ENCODE results near the gene TUBGCP5. TPM values are rescaled to one million over a fixed set of nuclear protein-coding genes. Genes with fewer than 3 reads are reported as not detected.

The TUBGCP5 gene
- total RNA-seq, 2 donors from 2014 or later, result 6.8 to 11.6 TPM

DNA sequence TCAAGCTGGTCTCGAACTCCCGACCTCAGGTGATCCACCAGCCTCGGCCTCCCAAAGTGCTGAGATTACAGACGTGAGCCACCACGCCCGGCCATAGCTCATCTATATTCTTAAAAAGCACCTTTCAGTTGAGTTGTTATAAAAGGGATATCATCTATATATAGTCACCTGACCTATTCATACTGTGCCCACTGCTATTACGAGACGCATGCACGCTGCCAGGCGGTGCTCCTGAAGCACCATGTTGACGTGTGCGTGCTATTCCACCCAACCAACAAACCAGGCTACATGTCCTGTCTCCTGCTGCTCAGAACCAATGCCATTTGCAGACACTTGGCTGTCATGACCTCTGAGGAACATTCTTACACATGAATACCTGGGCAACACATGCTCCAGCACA lies 76.8 kb downstream of the TUBGCP5 start:
- H3K9me3 ChIP-seq, result no peaks in the 10 kb centered on the region
- peaks cover 0 to 66% of the 10 kb centered on the region in 2 donors for H3K4me1 ChIP-seq
- no peak overlapping the region for H3K4me3 ChIP-seq
- peak overlapping the region in 1 of 2 donors; percentile 48 for H3K27ac ChIP-seq
- TF ChIP-seq, protein P1, sequence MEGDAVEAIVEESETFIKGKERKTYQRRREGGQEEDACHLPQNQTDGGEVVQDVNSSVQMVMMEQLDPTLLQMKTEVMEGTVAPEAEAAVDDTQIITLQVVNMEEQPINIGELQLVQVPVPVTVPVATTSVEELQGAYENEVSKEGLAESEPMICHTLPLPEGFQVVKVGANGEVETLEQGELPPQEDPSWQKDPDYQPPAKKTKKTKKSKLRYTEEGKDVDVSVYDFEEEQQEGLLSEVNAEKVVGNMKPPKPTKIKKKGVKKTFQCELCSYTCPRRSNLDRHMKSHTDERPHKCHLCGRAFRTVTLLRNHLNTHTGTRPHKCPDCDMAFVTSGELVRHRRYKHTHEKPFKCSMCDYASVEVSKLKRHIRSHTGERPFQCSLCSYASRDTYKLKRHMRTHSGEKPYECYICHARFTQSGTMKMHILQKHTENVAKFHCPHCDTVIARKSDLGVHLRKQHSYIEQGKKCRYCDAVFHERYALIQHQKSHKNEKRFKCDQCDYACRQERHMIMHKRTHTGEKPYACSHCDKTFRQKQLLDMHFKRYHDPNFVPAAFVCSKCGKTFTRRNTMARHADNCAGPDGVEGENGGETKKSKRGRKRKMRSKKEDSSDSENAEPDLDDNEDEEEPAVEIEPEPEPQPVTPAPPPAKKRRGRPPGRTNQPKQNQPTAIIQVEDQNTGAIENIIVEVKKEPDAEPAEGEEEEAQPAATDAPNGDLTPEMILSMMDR (IDR thresholded peaks at IDR 0.05), result no peak
- no peak for DNase-seq (ENCODE audit: low spot score)
- H3K36me3 ChIP-seq, result no peaks in the 10 kb centered on the region
- H3K27me3 ChIP-seq, result no peaks in the 10 kb centered on the region

DNA sequence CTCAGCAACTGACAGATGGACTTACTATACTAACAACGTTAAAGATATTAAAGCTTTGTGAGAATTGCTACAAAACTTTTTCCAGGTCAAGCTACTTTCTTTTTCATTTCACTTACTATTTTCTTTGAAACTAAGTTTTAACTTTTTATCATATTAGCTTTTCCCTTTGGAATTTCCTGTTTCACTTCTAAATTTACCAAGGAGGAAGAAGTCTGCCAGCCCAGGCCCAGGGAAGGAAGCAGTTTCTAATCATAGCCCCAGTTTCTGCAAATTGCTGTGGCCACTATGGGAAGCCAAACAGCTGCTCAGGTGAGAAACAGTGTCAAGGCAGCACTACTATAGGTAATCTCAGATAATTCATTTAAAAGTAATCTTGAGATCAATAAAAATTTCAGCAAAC lies 77.6 kb downstream of the TUBGCP5 start:
- H3K36me3 ChIP-seq, result no peaks in the 10 kb centered on the region
- H3K4me3 ChIP-seq, result peak overlapping the region in 1 of 2 donors; percentile 0
- no peaks in the 10 kb centered on the region for H3K27me3 ChIP-seq
- TF ChIP-seq, protein P1 (IDR thresholded peaks at IDR 0.05), result no peak
- DNase-seq (ENCODE audit: low spot score), result no peak
- H3K4me1 ChIP-seq, result peaks cover 0 to 70% of the 10 kb centered on the region in 2 donors
- H3K9me3 ChIP-seq, result no peaks in the 10 kb centered on the region
- peak overlapping the region; percentile 48 to 71 for H3K27ac ChIP-seq

DNA sequence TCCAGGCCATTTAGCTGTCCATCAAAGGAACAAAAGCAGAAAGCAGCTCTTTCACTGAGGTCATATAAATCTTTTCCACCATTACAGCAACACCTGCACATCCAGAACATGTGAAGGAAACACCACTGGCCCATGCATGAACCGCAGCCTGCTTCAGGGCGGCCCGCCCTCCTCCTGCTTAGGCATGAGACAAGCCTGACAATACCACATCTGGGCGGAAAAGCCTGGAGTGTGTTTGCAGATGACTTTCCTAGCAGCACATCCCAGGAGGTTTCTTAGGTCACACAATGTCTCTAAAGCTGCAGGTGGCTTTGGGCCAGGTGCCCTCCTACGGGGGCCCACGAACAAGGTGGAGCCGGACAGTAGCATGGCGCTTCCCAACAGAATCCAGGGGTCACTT lies 78.8 kb downstream of the TUBGCP5 start:
- TF ChIP-seq, protein P1 (IDR thresholded peaks at IDR 0.05), result no peak
- H3K36me3 ChIP-seq, result no peaks in the 10 kb centered on the region
- peak overlapping the region in 1 of 2 donors; percentile 48 for H3K27ac ChIP-seq
- no peak overlapping the region for H3K4me3 ChIP-seq
- DNase-seq (ENCODE audit: low spot score), result no peak
- no peaks in the 10 kb centered on the region for H3K27me3 ChIP-seq
- no peaks in the 10 kb centered on the region for H3K9me3 ChIP-seq
- H3K4me1 ChIP-seq, result peaks cover 0 to 81% of the 10 kb centered on the region in 2 donors

DNA sequence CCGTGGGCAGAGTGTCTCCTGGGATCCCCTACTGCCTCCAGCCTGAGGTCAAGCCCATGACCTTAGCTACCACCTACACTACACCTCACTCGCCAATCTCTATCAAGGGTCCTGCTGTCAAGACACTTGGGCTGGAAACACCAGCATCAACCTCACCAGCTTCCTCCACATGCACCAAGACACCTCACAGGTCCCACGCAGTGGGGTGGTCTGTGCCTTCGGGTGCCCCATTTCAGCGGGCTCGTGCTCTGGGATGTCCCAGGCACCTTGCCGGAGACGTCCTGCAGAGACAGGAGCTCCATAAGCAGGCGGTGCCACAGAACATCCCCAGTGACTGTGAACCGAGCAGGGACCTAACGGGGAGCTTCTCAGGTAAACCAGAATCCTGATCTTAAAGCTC lies 79.2 kb downstream of the TUBGCP5 start:
- Histone ChIP-seq H3K27me3 (no peaks in the 10 kb centered on the region), H3K4me3 (no peak overlapping the region), H3K27ac (peak overlapping the region in 1 of 2 donors; percentile 12), H3K4me1 (peaks cover 0 to 81% of the 10 kb centered on the region in 2 donors), H3K9me3 (no peaks in the 10 kb centered on the region), H3K36me3 (no peaks in the 10 kb centered on the region)
- DNase-seq (ENCODE audit: low spot score), result no peak
- TF ChIP-seq, protein P1 (IDR thresholded peaks at IDR 0.05), result no peak

DNA sequence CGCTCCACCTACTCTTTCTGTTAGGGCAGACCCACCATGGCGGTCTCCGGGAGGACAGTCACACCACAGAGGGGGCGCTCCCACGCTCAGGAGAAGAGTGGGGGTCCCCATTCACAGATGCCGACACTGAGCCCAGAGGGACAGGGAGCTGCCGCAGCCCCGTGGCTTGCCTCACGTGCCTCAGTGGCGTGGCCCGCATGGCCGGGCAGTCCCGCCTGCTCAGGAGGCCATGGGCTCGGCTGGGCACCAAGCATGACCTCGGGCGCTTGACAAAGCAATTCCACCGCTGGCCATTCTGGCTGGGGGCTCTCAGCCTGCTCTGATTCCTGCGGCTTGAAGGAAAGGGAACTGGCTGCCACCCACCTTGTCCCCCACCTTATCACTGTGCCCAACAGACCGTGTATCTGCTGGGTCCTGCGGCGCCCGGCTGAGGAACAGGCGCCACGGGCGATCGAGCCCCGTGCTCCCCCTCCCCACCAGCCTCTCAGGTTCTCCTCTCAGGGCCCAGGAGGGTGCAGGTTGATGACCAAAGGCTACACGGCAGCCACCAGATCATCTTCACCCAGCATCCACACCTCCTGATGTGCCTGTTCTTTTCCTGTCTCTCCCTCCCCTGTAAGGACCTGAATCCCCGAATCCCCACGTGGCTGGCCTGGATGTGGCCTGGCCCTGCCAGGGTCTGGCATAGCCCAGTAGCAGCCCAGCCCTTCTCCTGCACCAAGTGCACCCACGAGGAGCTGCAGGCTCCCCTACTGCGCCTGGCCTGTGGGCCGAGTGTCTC lies 79.9 kb downstream of the TUBGCP5 start:
- peaks cover 0 to 84% of the 10 kb centered on the region in 2 donors for H3K4me1 ChIP-seq
- peak overlapping the region in 1 of 2 donors; percentile 12 for H3K27ac ChIP-seq
- no peaks in the 10 kb centered on the region for H3K36me3 ChIP-seq
- no peak for DNase-seq (ENCODE audit: low spot score)
- H3K9me3 ChIP-seq, result no peaks in the 10 kb centered on the region
- no peak overlapping the region for H3K4me3 ChIP-seq
- no peaks in the 10 kb centered on the region for H3K27me3 ChIP-seq
- TF ChIP-seq, protein P1 (IDR thresholded peaks at IDR 0.05), result no peak

Data from right atrium auricular region (tissue), 2 donors.